GM12872 (cell line): ENCODE results near the gene STAU1.

Experiments
- TF ChIP-seq, protein P1 (sequence below): IDR thresholded peaks from 3 replicates; pipeline ENCODE4 v1.5.1; 2011; ENCODE audit warnings: low read depth, mild to moderate bottlenecking, low read length, moderate library complexity; ENCODE audit not compliant: insufficient read depth

STAU1 gene

GRCh38 chr20:49151436-49151835, 36.7 kb downstream of the STAU1 start:
- TF ChIP-seq, protein P1, sequence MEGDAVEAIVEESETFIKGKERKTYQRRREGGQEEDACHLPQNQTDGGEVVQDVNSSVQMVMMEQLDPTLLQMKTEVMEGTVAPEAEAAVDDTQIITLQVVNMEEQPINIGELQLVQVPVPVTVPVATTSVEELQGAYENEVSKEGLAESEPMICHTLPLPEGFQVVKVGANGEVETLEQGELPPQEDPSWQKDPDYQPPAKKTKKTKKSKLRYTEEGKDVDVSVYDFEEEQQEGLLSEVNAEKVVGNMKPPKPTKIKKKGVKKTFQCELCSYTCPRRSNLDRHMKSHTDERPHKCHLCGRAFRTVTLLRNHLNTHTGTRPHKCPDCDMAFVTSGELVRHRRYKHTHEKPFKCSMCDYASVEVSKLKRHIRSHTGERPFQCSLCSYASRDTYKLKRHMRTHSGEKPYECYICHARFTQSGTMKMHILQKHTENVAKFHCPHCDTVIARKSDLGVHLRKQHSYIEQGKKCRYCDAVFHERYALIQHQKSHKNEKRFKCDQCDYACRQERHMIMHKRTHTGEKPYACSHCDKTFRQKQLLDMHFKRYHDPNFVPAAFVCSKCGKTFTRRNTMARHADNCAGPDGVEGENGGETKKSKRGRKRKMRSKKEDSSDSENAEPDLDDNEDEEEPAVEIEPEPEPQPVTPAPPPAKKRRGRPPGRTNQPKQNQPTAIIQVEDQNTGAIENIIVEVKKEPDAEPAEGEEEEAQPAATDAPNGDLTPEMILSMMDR, result no peak

GRCh38 chr20:49149281-49150045, 38.7 kb downstream of the STAU1 start:
- TF ChIP-seq, protein P1, result no peak

GRCh38 chr20:49148601-49149000, 39.5 kb downstream of the STAU1 start:
- TF ChIP-seq, protein P1, result no peak

GRCh38 chr20:49147296-49147695, 40.8 kb downstream of the STAU1 start:
- TF ChIP-seq, protein P1, result no peak

DNA sequence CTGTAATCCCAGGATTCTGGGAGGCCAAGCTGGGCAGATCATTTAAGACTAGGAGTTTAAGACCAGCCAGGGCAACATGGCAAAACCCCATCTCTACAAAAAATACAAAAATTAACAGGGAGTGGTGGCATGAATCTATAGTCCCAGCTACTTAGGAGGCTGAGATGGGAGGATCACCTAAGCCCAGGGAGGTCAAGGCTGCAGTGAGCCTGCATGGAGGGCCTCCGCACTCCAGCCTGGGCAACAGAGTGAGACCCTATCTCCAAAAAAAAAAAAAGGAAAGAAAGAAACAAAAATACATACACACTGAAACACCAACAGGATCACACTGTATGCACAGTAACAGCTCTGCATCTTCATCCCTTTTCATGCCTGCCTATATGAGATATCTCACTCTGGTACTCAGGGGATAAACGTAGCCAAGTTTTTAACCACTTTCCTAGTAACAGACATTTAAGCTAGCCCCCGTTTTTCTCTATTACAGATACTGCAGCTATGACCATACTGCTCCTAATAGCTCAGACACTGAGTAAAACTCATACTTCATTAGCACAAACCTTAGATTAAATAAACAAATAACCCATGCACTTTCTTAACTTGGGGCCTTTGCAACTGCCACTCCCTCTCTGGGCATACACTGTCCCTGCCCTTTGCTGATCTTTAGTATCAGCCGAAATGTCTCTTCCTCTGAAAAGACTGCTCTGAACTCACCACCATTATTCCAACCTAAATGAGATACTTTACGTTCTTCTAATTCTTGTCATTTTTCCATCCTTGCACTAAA, 41.5 kb downstream of the STAU1 start:
- TF ChIP-seq, protein P1, result no peak

DNA sequence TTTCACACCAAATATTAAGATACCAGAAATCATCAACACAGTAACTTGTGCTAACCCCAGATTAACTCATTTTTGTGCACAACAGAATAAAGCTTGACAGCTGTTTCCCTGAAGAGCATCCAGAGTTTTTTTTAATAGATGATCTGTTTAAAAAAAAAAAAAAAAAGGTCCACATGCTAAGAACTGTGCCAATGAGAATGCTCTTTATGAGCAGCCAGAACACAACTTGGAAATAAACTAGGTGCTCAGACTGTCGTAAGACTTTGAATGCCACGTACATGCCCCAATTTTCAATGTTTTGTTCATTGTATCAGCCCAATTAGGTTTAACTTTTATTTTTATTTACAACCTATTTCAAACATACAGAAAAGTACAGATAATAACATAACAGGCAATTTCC, 47.3 kb downstream of the STAU1 start:
- TF ChIP-seq, protein P1, result no peak

- TF ChIP-seq, protein P1, result no peak
These were observed 47.7 kb downstream of the STAU1 start for GRCh38 chr20:49140411-49140810.
